Measurements from ENCODE around the gene MALL.
"Not testable (repeated sequence)": the region's sequence is repeated elsewhere in the genome, so short reads cannot be mapped to it uniquely, and the experiment has no call there.

Gene MALL

DNA sequence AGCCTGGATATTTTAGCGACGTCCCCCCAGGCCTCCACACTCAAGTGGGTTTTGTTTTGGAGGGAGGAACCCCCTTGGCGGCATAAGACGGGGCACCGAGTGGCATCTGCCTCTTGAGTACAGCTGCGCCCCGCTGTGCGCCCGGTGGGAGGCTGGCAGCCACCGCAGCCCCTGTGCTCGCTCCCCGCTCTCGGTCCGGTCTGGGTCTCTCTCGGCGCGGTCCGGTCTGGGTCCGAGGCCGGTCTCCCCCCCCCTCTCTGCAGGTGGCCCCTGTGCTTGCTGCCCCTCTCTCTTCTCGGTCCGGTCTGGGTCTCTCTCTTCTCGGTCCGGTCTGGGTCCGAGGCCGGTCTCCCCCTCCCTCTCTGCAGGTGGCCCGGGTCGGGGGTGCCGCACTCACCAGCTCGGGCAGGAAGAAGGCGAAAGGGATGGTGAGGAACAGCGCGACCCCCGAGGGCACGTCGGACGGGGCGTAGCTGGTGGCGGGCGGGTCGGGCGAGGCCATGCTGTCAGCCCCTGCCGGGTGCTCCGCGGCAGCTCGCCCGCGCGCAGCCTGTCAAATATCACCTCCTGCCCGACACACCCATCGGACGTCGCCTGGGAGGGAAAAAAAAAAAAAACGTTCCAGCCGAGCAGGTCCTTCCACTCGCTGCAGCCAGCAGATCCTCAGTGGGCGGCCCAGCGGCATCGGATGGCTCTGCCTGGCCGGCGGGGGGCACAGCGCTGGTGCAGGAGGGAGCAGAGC is at the start of gene MALL:
TSS of gene MALL (minus strand) at position 532 of the 742 bp plus-strand sequence. CDS start at position 502, 30 bp downstream.
- in situ Hi-C loops (cut with HindIII; ENCODE audit: low sequenced_read_pairs), result no loop called here

DNA sequence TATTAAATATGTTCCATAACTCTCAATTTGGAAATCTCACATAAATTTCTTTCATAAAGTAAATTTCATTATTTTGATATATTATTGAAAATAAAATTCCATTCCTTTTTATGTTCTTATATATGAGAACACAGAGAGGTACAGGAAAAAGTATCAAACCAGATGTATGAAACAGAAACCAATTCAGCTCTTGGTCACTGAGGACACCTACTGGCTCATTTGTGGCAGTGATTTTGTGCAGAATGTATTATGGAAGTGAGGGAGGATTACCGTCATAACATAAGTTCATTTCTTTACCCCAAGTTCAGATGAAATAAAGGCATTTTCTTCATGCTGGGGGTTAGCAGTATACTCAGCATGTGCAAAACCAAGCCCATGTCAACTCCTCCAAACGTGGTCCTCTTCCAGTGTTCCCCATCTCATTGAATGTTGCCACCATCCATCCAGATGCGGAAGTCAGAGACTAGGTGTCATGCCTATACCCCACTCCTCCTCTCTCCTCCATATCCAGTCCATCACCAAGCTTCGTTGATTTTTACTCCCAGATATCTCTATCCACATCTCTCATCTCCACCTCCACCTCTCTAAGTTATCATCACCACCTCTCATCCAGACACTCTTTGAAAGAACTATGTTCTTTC is 41.7 kb upstream of the MALL start:
- in situ Hi-C loops (cut with HindIII; ENCODE audit: low sequenced_read_pairs), result no loop called here

DNA sequence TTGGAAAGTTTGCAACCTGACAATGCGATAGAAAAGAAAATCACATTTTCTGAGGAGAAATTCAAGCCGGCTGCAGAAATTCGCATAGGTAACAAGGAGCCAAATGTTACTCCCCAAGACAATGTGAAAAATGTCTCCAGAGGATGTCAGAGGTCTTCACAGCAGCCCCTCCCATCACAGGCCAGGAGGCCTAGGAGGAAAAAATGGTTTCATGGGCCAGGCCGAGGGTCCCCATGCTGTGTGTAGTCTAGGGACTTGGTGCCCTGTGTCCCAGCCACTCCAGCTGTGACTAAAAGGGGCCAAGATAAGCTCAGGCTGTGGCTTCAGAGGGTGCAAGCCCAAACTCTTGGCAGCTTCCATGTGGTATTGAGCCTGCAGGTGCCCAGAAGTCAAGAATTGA is 39.2 kb upstream of the MALL start:
- in situ Hi-C loops (cut with HindIII; ENCODE audit: low sequenced_read_pairs), result not testable (repeated sequence)

DNA sequence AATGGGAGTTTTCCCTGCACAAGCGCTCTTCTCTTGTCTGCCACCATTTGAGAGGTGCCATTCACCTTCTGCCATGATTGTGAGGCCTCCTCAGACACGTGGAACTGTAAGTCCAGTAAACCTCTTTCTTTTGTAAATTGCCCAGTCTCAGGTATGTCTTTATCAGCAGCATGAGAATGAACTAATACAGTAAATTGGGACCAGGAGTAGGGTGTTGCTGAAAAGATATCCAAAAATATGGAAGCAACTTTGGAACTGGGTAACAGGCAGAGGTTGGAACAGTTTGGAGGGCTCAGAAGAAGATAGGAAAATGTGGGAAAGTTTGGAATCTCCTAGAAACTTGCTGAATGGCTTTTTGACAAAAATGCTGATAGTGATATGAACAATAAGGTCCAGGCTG is 38.6 kb upstream of the MALL start:
- in situ Hi-C loops (cut with HindIII; ENCODE audit: low sequenced_read_pairs), result not testable (repeated sequence)

DNA sequence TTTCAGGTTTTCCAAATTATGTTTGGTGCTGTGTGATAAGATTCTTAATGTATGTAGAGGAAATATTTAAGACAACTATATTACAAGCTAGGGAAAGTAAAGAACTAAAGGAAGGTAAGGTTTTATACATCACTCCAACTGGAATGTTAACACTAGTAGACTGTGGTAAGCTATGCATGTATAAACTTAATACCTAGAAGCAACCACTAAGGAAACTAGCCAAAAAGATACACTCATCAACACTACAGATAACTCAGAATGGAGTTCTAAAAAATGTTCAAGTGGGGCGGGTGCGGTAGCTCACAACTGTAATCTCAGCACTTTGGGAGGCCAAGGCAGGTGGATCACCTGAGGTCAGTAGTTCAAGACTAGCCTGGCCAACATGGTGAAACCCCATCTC is 37.8 kb upstream of the MALL start:
- in situ Hi-C loops (cut with HindIII; ENCODE audit: low sequenced_read_pairs), result no loop called here

DNA sequence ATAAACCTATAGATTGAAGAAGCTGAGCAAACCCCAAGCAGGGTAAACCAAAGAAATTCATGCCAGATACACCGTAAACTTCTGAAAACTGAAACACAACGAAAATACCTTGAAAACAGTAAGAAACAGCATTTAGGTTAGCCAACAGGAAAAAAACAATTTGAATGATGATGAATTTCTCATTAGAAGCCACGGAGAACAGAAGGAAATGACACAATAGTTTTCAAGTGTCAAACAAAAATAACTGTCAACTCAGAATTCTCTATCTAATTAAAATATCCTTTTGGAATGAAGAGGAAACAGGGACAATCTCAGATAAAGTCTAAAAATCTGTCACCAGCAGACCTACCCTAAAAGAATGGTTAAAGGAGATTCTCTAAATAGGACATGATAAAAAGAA is 37.3 kb upstream of the MALL start:
- in situ Hi-C loops (cut with HindIII; ENCODE audit: low sequenced_read_pairs), result no loop called here

DNA sequence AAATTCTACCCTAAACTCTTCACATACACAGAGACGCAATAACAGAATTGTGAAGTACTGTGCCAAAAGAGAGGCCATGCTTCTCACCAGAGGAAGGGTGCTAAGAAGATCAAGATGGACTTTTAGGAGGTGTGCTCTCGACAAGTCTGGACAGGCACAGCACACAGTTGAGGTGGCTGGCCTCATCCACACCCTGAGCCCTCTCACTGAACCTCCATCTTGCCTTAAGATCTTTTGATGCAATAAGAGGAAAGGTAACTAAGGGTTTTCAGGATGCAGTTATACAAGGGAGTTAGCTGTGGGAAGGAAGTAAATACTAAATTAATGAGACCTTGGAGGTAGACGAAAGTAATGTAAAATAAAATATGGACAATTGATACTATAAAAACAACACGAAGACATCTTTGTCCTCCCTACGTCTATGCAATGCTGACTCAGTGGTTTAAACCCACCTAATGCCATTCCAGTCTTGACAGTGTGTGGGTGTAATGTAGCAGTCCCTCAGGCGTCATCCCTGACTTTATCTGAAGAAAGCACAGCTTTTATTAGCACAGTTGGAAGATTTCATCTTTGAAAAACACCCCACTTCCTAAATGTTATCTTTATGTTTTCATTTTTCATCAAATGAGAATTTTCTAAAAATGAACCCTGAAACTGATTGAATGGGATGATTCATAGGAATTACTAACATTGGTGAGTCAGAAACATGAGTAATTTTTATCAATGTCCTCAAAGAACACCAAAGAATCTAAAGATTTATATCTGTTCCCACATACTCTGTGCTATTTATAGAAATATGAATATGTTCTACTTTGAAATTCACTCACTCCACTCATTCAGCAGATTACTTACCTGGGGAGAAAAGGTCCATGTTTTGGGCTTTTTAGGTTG is 34.0 kb upstream of the MALL start:
- in situ Hi-C loops (cut with HindIII; ENCODE audit: low sequenced_read_pairs), result no loop called here

DNA sequence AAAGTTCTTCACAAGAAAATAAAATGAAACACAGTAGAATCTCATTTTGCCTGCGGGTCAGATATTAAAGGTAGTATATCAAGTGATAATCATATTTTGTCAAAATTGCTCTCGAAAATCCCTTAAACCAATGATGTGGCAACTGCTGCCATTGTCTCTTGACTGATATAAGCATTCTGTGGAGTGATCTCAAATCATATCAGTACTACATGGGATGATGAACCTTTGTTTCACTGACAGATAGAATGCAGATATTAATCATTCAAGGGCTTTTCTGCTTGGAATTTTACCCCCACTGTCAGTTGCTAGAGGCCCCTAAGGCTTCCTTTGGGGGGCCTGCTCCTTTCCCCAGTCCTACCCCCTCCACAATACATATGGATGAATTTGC is 31.3 kb upstream of the MALL start:
- in situ Hi-C loops (cut with HindIII; ENCODE audit: low sequenced_read_pairs), result no loop called here

DNA sequence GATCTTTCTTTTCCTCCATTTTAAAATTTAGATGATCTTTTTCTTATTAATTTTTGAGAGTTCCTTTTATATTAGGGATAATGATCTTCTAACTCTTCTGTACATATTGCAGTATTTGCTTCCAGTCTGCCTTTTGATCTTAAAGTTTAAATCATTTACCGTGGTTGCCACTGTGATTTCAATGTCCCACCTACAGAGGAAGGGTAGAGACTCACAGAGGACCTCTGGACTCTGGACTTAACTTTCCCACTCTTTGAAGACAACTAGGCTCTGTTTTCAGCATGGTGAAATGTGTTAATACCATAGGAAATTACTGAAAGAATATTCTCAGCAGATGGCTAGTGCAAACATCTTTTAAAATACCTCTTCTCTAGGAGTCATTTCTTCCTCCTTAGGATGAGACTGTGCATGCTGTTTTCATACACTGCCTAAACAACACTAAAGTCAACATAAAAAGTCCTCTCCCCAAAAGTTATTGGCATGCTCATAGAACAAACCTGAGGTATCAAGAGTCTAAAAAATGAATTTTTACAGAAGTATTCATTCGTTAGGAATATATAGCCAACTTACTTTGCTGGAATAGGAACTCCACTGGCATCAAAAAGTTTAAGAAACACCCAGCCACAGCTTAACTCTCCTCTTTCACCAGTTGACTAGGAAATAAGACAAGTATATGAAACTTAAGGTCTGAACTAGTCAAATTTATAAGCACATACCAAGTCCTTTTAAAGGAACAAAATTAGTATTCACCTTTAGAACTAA is 30.7 kb upstream of the MALL start:
- in situ Hi-C loops (cut with HindIII; ENCODE audit: low sequenced_read_pairs), result no loop called here

DNA sequence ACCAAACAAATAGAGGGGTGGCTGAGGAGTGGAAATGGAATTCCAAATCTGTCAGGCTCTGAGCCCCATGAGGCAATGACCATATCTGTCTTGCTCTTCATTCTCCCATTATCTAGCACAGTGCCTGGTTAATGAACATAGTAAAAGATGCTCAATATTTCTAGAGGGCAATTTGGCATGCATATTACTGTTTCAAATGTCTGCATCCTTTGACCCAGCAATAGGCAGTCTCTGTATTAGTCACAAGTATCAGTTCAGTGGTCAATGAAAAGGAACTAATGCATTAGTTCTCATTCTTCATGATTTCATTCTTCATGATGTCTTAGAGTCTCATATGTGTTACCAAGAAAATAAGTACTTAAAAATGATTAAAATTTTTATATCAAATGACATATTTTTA is 28.4 kb upstream of the MALL start:
- in situ Hi-C loops (cut with HindIII; ENCODE audit: low sequenced_read_pairs), result no loop called here

DNA sequence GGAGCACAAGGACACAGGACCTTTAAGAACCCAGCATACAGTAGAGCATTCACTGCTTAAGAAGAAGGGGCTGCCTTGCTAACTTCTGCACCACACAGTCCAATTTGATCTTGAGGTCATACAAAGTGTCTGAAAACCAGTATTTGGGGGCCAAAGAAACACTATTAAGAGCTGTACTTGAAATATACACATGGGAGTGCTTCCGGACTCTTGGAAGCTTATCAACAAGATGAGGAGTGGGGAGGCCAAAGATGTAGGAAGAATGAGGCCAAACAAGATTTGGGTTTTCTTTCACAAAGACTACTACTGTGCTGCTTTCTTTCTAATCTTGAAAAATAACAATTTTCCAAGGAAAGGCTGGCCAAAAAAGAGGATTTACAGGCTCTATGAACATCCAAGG is 24.8 kb upstream of the MALL start:
- in situ Hi-C loops (cut with HindIII; ENCODE audit: low sequenced_read_pairs), result no loop called here

DNA sequence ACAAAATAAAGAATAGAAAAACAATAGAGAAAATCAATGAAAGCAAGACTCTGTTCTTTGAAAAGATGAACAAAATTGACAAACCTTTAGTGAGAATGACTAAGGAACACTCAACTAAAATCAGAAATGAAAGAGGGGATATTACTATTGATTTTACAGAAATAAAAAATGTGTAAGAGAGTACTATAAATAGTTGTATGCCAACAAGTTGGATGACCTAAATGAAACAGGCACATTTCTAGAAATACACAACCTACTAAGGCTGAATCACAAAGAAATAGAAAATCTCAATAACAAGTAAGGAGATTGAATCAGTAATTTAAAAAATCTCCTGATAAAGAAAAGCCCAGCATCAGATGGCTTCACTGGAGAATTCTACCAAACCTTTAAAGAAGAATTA is 18.4 kb upstream of the MALL start:
- in situ Hi-C loops (cut with HindIII; ENCODE audit: low sequenced_read_pairs), result no loop called here

DNA sequence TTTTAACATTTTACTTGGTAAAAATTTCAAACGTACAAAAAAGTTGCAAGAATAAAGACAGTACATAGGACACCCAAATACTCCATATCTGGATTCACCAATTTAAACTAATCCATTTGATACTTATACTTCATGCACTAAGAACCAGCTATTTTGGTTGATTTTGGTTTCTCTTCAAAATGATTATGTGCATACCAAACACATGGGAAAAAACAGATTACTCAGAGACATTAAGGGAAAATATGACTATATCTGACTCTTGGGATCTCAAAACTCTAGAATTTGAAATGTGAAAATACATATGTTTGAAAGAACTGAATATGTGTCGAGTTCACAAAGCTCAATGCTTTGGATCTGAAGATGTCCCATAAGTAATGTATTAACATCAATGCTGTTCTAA is 15.5 kb upstream of the MALL start:
- in situ Hi-C loops (cut with HindIII; ENCODE audit: low sequenced_read_pairs), result no loop called here

DNA sequence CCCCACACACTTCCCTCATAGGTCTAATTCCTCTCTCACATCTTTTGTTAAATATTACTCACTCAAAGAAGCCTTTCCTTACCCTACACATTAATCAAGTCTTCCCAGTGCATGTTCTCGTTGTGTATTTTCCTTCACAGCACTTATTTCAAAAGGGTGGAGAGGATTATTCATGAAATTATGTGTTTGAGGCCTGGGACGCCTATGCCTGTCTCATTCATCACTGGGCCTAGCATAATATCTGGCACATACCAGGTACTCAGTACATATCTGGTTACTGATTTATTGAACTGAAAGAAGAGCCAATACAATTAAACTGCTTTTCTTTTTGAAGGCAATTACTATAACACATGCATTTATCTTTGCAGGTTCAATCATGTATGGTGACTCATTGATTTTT is 15.1 kb upstream of the MALL start:
- in situ Hi-C loops (cut with HindIII; ENCODE audit: low sequenced_read_pairs), result no loop called here

DNA sequence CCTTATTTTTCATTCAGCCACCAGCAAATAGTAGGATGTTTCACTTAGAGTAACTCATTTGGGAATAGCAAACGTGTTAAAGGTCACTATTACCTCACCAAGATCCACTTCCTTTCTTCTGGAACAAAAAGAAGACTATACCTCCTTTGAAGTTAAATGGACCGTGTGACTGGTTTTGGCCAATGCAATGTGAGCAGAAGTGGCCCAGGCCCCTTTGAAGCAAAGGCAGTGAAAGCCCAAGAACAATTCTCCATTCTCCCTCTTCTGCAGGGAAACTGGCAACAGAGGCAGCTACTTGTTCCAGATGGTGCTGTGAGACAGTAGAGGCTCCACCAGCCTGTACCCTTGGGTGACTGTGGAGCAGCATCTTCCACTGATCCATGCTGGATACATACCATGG is 11.3 kb upstream of the MALL start:
- in situ Hi-C loops (cut with HindIII; ENCODE audit: low sequenced_read_pairs), result no loop called here

DNA sequence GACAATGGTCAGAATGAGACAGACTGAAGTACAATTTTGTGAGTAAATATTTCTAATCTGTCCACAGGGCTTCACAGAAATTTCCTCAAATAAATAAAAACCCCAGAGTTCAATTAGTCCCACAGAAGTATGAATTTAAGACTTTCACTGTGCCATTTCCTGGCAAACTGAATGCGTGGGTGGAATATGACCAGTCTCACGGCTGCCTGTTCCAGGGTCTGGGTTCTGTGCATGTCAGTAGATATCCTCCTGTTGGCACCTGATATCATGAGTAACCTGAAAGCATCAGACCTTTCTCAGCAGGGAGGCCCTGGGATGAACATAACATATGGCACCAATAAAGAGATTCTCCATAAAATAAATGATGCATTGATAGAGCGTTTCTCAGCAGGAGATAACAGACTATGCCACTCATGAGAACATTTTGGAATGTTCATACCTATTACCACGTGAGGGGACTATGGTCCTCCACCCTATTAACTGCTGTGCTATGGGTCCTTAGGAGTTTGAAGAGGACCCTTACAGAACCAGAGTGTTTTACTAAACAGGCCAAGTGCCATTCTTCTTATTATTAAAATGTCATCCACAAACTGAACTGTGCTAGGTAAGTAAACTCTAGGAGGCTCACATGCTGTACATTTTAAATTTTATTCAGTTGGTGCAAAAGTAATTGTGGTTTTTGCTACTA is 10.6 kb upstream of the MALL start:
- in situ Hi-C loops (cut with HindIII; ENCODE audit: low sequenced_read_pairs), result no loop called here

DNA sequence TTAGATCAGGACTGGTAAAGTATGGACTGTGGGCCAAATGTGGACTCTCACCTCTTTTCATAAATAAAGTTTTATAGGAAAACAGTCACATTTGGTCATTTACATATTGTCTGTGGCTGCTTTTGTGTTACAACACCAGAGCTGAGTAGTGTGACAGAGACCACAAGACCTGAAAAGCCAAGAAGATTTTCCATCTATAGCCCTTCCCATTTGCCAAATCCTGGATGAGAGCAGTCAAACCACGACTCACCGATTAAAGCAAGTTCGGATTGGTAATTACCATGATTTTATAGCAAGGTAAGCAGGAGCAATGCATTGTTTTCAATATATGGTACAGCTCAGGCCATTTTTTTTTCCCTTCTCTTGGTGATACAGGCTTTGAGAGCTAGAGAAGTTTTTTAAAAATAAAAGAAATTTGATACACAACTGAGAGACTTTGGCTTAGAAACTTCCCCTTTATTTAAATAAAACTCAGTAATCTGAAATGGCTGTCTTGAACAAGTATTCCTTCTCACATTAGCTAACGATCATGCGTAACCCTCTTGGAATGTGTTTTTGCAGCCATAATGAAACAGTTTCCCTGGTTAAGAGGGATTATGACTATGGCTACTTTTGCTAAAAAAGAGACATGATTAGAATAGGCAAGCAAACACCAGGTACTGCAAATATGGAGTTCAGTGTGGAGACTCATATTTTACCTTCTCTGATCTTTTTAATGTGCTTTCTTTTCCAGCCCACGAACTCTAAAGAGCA is 9.5 kb upstream of the MALL start:
- in situ Hi-C loops (cut with HindIII; ENCODE audit: low sequenced_read_pairs), result no loop called here

DNA sequence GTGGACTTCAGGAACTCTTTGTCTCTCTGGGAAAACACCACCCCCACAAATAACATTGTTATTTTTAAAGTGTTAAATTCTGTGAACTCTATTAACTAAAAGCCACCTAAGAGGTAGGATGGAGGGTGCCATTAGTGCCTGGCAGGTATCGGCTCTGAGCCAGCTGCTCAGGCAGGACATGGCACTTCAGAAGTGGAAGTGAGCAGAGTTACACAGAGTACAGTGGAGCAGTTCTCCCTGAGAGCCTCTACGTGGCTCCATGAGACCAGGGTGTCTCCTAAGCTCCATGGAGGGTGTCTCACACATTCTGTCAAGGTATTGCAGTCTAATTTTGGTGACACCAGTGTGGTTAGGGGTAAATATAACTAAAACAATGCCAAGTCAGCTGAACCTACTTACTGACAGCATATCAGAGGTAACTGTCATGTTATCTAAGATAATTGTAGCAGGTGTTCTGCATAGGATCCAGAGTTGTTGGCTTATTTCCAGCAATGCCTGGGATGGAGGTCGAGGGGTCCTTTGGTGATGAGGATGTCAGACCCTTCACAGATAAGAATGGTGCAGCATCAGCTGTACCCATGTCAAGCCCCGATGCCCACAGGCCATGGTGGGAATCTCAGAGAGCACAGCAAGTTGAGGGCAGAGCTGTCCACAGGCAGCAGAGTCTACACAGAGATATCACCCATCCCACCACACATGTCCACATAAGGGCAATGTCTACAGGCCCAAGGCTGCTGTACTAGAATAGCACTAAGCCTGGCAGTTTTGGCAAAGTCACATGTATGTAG is 8.6 kb upstream of the MALL start:
- in situ Hi-C loops (cut with HindIII; ENCODE audit: low sequenced_read_pairs), result no loop called here

DNA sequence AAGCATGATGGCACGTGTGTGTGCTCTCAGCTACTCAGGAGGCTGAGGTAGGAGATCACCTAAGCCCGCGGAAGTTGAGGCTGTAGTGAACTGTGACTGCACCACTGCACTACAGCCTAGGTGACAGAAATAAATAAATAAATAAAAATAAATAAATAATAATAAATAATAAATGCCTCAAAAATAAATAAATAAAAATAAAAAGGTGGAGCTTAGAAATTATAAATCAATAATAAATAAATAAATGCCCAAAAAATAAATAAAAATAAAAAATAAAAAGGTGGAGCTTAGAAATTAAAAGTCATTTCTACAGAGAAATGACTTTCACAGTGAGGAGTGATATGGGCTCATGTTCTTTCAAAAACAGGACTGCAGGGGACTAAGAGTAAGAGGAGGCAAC is 6.0 kb upstream of the MALL start:
- in situ Hi-C loops (cut with HindIII; ENCODE audit: low sequenced_read_pairs), result no loop called here
